COR-L47 (cell line): Measurements from ENCODE around the gene FOSL2.
"Not testable (repeated sequence)": the region's sequence is repeated elsewhere in the genome, so short reads cannot be mapped to it uniquely, and the experiment has no call there.

Source experiments
- DNase-seq: peaks from one replicate; lab custom pipeline; 2025; lab: John Stamatoyannopoulos, UW

The FOSL2 gene

DNA sequence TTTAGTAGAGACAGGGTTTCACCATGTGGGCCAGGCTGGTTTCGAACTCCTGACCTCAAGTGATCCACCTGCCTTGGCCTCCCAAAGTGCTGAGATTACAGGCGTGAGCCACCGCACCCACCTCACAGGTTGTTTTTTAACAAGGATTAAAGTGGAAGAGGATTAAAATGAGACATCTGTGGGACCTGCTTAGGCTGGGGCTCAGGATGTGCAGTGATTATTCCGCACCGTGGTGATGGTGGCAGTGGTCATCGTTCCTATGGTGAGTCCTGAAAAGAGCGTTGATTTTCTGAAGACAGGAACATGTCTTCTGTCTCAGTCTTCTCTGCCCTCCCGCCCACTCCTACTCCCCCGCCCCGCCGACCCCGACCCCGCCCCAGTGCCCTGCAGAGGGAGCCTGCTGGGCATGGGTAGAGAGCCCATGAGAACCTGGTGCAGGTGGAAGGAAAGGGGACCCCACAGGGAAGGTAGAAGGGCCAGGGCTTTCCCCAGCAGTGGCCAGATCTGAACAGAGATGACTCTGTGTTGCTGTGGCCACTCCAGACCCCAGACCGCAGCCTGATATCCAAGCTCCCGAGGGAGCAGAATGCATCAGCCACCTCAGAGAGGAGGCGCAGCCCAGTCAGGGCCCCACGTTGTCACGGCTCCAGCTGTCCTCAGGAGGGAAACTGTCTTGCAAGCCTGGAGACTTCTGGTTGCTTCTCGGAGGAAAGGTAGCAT lies 34.5 kb upstream of the FOSL2 start:
- no peak for DNase-seq

DNA sequence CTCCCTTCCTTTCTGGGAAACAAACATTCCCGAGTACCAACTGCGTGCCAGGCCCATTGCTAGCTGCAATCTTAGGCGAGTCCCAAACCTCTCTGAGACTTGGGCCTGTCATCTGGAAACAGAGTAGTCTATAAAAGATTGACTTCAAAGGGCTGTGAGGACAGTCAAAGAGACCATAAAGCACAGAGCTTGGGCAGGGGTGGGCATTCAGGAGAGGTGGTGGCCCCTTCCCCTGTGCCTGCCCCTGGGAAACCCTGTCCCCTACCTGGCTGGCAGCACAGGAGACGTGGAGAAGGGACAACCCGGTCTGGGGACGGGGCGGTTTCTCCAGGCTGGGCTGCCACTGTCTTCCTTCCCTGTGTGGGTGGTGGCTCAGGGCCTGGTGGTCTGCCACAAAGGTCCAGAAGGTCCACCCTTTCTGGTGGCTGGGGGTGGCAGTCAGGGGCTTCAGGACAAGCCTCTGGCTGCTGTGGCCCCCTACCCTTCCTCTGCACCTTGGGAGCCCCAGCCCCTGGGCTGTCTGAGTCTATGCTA lies 33.9 kb upstream of the FOSL2 start:
- DNase-seq: no peak

DNA sequence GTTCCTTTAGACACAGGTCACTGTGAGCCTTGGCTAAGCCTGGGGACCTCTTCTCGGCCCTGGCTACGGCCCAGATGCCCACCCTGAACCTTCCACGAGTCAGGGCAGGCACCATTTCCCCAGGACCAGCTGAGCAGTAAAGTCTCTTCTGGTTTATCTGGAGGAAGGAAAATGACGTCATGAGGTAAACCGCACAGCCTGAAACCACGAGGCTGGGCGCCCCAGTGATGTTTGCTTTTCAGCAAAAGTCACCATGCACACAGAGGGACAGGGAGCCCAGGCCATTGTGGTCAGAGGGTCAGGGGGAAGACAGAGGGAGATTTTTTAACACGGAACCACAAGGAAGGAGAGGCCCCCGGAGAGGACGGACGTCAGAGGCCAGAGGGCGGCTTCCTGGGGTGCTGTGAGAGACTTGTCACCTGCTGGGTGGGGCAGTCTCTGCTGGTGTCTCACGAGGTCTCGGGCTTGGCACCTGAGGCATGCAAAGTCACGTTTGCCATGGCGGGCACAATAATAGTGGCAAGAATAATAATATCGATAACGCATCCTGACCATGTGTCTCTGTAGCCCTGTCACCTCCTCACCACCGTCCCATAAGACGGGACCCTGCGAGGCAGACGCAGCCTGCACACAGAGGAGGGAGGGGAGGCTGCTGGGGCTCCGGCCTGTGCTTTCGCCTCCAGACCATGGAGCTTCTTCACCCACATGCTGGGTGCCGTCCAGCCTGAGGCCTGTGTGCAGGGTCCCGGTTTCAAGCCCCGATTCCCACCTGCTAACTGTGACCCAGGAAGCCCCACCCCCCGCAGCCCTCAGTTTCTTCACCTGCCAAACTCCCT lies 33.2 kb upstream of the FOSL2 start:
- no peak for DNase-seq

DNA sequence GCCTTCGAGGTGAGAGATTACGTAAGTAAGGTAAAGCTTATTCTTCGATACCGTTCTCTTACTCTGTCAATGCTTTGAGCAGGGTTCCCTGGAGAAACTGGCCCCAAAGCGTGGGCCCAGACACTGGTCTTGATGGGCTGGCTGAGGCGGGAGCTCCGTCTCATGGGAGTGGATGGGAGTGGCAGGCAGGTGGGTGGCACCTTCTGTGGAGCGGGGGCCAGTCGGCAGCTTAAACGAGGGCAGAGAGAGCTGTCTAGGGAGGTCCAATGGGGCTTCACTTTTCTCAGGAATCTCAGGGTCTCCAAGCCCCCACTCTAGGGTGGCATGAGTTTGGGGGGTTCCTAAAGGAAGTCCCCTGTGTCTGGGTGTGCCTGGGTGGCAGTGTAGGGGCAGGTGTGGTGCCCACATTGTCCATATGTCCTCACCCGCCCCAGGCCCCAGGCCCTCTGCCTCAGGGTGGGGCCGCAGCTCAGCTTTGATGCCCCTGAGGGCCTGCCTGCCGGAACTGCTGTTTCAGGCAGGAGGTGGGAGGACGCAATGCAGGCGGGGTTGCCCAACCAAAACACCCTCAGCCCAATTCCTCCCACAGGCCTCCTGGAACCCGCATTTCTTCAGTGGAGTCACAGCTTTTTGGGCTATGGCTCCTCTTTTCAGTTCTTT lies 32.5 kb upstream of the FOSL2 start:
- no peak for DNase-seq

DNA sequence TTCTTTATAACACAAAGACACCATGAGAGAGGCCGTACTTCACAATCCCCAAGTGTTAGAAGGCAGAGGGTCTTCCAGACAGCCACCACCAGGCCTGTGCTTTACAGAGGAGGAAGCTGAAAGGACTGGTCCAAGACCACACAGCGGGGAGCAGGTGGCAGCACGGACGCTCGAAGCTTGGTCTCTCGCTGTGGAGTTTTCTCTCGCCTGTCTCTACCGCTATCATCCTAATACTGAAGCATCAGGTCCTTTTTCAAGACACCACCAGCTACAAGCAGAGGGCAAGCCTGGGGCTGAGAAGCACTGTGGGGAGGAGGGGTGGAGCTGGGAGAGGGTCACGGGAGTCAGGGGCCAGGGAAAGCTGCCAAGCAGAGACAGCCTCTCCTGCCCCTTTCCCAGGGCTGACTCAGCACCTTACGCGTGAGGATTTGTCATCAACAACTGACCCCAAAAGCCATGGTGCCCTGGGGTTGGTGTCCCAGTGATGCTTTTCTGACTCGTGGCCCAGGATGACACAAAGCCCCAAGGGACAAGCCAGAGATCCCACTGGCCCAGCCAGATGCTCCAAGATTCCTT lies 31.9 kb upstream of the FOSL2 start:
- DNase-seq: no peak

DNA sequence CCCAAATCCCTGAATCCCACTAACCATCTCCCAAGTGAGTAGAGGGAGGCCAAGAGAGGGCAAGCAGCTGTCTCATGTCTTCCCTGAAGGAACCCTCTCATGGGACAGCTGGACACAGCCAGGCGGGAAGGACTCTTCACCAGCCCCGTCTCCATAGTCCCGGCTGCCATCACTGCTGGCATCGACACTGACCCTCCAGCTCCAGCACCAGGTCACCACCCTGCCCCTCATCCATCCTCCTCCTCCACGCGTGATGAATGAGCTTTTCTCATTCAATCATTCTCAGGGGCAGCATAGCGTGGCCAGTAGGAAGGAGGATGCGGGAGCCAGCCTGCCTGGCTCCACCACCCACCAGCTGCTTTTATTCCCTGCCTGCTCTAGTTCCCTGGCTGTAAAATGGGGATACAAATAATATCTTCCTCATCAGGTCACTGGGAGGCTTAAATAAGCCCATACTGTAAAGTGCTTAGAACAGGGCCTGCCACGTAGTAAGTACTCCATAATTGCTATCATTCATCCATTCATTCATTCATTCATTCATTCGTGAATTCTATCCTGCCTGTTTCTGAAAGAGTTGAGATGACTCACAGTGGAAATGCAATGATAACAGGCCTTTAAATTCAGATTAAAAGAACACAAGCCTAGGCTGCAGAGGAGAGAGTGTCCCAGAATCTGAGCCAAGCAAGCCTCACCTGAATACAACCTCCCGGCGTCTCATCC lies 30.5 kb upstream of the FOSL2 start:
- DNase-seq: no peak

DNA sequence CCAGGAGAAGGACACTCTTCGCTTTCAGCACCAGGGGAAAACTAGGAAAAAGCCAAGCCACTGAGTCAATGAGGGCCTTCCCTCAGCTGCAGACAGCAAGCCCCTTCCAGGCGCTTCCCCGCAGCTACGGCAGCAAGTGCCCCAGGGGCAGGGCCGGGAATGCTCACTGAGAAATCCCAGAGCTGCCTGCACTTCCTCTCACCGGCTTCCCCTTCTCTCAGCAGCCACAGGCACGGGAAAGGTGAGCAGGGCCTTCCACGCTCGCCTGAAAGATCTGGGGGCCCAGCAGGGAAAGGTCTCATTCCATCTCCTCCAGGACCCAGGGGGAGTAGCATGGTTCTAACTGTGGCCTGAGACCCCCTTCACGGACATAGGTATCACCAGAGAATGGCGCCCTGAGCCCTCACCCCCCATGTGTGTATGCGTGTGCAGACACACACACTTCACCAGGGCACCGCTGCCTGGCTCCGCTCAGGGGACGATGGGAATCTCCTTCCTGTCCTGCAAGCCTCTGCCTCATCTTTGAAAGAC lies 29.6 kb upstream of the FOSL2 start:
- no peak for DNase-seq

DNA sequence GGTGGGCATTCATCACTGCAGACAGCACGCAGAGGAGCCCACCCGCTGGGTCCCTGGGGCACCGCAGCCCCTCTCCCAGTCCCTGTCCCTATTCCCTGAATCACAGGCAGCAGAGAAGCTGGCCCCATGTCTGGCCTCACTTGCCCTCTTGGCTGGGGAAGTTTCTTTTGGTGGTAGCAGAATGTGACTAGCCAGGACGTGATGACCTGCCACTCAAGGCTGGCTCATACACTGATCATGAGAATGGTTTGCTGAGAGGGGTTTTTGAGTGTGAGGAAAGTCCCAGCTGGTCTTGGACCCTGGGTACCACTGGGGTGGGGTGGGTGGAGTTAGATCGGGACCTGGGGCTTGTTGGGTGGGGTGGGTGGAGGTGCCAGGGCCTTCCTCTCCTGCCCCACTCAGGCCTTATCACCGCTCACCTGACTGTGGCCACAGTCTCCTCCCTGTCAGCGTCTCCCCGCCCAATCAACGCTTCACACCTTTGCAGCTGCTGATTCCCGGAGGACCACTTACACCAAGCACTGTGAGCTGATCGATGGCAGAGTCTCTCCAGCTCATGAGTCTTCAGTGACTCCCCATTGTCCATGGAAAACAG lies 28.9 kb upstream of the FOSL2 start:
- no peak for DNase-seq

DNA sequence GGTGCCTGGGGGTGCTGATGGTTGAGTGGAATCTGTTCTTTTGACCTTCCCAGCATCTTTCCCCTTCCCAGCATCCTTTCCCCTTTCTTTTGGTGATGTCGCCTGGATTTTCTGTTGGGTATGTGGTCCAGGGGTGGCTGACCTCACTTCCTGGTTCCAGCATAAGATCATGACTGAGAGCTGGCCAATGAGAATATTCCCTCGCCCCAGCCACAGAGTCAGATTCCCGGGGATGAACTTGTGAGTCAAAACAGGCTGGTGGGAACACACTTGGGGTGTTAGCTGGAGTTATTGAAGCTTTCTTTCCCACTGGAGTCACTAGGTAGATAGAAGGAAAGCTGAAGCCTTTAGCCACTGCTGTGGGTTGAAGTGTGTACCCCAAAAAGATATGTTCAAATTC lies 28.0 kb upstream of the FOSL2 start:
- no peak for DNase-seq

DNA sequence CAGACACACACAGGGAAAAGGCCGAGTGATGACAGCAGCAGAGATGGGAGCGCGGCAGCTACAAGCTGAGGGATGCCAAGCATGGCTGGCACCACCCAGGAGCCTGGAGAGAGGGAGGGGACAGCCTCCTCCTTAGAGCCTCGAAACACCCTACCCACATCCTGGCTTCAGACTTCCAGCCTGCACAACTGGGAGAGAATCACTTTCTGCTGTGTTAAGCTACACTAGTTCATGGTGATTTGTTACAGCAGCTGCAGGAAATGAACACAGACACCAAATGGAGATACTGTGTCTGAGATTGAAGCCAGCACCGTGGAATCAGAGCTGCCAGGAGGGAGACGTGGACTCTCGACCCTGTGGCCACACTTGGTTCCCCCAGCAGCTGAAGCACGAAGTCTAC lies 27.5 kb upstream of the FOSL2 start:
- DNase-seq: no peak

DNA sequence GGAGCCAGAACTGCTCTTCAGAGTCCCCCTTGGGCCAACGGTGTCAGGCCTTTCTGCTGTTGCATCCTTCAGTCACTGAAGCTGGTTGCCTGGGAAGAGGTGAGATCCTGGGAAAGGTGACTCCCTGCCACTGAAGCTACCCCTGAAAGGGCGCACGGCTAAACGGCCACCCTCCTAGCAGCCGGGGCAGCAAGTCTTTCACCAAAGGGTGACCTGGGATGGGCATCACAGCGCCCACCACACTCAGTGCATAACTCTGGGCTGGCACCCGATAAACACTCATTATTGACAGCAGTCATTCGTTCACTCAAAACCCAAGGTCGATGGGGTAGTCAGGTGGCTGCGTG lies 26.5 kb upstream of the FOSL2 start:
- no peak for DNase-seq

DNA sequence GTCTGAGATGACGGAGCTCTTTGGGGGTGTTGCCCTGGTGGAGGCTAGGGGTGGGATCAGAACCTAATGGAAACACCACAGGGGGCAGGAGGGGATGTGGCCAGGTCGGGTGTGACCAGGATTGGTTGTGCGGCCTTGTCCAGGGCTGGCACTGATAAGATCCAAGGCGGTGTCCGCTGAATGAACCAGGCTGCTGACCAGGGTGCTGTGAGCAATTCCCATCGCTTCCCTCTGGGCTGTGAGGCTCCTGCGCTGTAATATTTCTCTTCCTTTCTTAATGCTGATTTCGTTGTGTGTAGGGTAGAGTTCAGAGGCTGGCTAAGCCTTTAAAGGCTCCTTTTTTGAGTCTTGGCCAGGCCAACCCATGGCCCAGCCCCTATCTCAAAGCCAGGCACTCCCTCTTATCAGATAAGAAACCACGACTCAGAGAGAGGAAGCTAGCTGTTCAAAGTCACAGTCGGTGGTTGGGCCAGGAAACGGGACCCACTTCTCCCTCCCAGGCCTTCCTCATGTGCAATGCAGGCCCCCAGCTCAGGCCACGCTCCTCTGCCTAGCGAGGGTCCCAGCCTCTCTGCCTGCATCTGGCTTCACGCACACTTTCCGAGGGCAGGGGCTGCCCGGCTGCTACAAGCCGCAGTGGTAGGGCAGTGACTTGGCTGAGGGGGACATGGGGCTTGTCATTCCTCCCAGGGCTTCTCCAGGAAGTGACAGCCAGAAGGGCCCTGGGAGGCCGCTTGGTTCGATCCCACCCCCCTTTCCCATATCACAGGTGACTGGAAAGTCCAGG lies 26.0 kb upstream of the FOSL2 start:
- DNase-seq: no peak

DNA sequence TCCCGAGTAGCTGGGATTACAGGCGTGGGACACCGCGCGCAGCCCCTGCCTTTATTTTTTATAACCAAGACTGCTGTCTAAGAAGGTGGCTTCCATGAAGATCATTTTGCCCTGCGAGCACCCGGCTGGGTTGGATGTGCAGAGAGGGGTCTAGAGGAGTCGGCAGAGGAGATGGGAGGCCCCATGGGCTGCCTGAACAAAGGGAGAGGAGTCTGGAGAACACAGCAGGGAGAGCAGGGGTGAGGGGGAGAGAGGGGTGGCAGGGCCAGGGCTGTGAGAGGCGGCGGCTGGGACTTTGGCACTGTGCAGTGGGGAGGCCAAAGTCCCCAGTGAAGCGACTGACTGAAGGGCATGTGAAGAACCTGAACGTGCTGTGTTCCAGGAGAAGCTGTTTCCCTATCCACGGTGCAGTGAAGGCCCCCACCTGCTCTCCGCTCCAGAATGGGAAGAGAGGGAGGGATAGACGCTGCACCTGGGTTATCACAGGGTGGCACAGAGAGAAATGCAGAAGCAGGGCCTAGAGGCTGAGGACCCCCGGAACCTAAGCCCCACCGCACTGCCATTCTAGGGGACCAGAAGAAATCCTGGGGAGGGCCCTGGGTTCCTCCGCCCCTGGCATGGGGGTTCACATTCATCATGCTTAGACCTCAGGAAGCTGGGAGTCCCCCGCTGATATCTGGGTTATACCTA lies 24.8 kb upstream of the FOSL2 start:
- DNase-seq: no peak

DNA sequence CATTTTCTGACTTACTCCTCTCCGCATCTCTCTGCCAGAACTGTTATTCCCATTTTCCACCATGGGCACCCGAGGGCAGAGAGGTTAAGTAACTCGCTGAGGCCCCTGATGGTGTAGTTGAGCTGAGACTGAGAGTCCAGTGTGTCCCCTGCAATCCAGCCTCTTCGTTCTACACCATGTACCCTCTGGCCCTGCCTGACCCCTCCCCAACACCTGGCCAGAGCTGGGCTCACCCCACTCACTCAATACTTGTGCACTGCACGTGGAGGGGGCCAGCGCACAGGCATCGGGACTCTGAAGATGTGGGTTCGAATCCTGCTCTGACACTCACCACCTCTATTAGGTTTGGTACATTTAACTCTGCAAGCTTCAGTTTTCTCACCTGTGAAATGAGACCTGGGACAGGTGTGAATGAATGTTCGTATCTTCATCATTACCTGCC lies 24.3 kb upstream of the FOSL2 start:
- no peak for DNase-seq

DNA sequence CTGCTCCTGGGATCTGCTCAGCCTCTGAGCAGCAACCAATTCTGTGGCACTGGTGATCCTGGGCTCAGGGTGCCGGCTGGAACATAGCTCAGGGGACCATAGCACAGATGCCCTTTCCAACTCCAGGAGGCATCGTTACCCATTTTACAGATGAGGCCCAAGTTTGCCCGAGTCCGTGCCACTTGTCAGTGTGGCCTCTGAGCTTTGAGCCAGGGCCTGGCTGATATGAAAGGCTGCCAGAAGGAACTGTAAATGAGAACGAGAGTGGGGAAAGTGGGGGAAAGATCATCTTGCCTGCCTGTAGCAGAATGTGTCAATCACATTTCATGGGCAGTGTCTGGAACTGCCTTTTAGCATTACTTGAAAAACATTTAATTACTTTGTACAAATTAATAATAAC lies 23.3 kb upstream of the FOSL2 start:
- no peak for DNase-seq

DNA sequence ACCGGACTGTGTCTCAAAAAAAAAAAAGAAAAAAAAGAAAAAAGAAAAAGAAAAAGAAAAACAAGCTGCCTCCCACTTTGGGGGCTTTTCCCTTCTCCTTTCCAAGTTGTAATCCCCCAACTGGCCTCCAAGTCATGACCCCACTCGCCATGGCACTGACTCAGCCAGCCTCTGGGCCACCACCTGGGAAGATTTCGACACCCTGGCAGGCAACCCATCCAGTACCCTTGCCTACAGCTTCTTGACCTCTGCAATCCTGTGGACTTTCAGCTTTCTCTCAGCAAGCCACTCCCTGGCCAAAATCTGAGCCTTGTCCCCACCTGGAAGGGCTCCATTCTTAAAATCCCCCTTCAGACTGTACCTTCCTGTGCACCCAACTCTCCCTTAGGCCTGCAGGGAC lies 22.3 kb upstream of the FOSL2 start:
- DNase-seq: no peak

DNA sequence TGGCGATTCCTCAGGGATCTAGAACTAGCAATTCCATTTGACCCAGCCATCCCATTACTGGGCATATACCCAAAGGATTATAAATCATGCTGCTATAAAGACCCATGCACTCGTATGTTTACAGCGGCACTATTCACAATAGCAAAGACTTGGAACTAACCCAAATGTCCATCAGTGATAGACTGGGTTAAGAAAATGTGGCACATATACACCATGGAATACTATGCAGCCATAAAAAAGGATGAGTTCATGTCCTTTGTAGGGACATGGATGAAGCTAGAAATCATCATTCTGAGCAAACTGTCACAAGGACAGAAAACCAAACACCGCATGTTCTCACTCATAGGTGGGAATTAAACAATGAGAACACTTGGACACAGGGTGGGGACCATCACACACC lies 20.9 kb upstream of the FOSL2 start:
- not testable (repeated sequence) for DNase-seq

DNA sequence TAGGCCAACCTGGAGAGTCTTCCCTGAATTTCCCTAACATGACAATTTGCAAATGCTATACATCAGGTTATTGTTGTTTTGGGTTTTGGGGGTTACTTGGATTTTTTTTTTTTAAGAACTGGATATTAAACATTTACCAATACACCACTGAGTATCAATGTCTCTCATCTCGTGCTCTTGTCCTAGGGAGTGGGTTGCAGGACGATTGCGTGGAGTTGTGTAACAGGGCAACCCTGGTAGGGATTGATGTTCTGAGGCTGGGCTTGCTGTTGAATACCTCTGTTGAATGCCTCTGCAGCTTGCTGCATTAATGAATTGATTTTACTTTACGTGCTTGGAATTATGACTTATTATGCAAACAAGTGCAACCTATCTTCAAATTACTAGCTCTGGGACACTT lies 18.8 kb upstream of the FOSL2 start:
- no peak for DNase-seq

DNA sequence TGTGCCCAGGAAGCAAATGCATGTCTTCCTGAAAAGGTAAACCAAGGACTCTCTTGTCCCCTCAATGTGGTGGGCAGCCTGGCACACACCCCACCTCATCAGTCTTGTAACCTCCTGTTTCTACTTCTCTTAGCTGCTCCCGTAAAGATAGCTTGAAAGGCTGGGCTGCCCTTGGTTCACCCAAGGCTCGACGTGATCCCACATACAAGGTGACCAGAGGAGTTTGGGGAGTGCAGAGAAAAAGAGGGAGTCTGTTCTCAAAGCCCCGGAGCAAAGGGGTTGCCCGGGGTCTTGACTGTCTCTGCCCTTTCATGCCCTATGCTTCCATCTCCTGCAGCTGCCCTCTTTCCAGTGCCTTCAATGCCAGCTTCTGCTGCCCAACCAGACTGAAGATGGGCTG lies 18.3 kb upstream of the FOSL2 start:
- DNase-seq: no peak

DNA sequence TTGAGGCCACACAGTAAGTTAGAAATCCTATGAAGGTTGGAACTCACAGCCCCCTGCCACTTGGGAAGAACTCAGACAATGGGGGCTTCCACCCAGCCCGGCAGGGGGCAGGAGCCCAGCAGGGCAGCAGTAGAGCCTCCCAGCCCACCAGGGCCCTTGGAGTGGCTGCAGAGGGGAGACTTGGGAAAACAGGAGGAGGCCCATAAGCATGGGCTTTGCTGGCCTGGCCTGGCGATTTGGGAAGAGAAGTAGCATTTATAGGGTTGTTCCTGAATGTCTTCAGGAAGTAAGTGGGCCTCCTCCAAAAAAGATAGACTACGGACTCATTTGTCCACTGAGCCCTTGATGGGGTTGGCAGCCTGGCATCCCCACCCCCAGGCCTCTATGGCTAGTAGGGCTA lies 17.4 kb upstream of the FOSL2 start:
- DNase-seq: no peak
